Neural progenitor cell (in vitro differentiated cells): ENCODE measurements around the gene PES1. TPM values are rescaled to one million over a fixed set of nuclear protein-coding genes. Genes with fewer than 3 reads are reported as not detected.

ENCODE experiments used
- DNase-seq: peaks from one replicate; pipeline ENCODE4 v3.0.0-alpha.2; 2016; ENCODE audit warnings: low spot score
- H2AFZ ChIP-seq: fragments of 200-600 bp; sonication (generic); replicated peaks from 2 replicates; pipeline ENCODE4 v1.6.1; 2016; ENCODE audit warnings: antibody characterized with exemption
- H3F3A ChIP-seq: fragments of 200-600 bp; sonication (generic); 2 replicates; pipeline ENCODE4 v1.6.1; 2016; ENCODE audit warnings: antibody characterized with exemption, low read depth
- H3K27ac ChIP-seq: fragments of 200-600 bp; sonication (generic); 2 replicates; pipeline ENCODE4 v1.5.1; 2016; ENCODE audit warnings: mild to moderate bottlenecking
- H3K27me3 ChIP-seq: fragments of 200-600 bp; sonication (generic); 2 replicates; pipeline ENCODE4 v1.6.1; 2016; ENCODE audit warnings: mild to moderate bottlenecking, moderate library complexity
- H3K36me3 ChIP-seq: fragments of 200-600 bp; sonication (generic); 2 replicates; pipeline ENCODE4 v1.5.1; 2016
- H3K4me1 ChIP-seq: fragments of 200-600 bp; sonication (generic); 2 replicates; pipeline ENCODE4 v1.6.1; 2016; ENCODE audit warnings: mixed run types
- H3K4me2 ChIP-seq: fragments of 200-600 bp; sonication (generic); 2 replicates; pipeline ENCODE4 v1.6.1; 2016
- H3K4me3 ChIP-seq: fragments of 200-600 bp; sonication (generic); 2 replicates; pipeline ENCODE4 v1.5.1; 2016
- H3K79me2 ChIP-seq: fragments of 200-600 bp; sonication (generic); 2 replicates; pipeline ENCODE4 v1.6.1; 2016; ENCODE audit warnings: low read depth
- H3K9ac ChIP-seq: fragments of 200-600 bp; sonication (generic); 2 replicates; pipeline ENCODE4 v1.6.1; 2016
- H3K9me3 ChIP-seq: fragments of 200-600 bp; sonication (generic); 2 replicates; pipeline ENCODE4 v1.5.1; 2016; ENCODE audit warnings: low read depth
- H4K20me1 ChIP-seq: fragments of 200-600 bp; sonication (generic); 2 replicates; pipeline ENCODE4 v1.6.1; 2016; ENCODE audit warnings: low read depth
- H3K27ac Mint-ChIP-seq: 3 replicates; pipeline ENCODE4 v1.8.0; 2021; ENCODE audit warnings: mixed read lengths
- H3K27me3 Mint-ChIP-seq: 2 replicates; pipeline ENCODE4 v1.8.0; 2022; ENCODE audit warnings: low read depth, mild to moderate bottlenecking, inconsistent platforms, moderate library complexity, mixed read lengths; ENCODE audit not compliant: insufficient read depth
- H3K36me3 Mint-ChIP-seq: 3 replicates; pipeline ENCODE4 v1.8.0; 2021; ENCODE audit warnings: mixed read lengths
- H3K4me1 Mint-ChIP-seq: 3 replicates; pipeline ENCODE4 v1.8.0; 2021; ENCODE audit warnings: mixed read lengths
- H3K4me3 Mint-ChIP-seq: 3 replicates; pipeline ENCODE4 v1.8.0; 2021; ENCODE audit warnings: mild to moderate bottlenecking, moderate library complexity, mixed read lengths
- H3K9me3 Mint-ChIP-seq: 3 replicates; pipeline ENCODE4 v1.8.0; 2020; ENCODE audit warnings: mixed read lengths
- CTCF ChIP-seq: fragments of 200-600 bp; sonication (generic); IDR thresholded peaks from 2 replicates; pipeline ENCODE4 v1.5.1; 2017; ENCODE audit warnings: antibody characterized with exemption, mild to moderate bottlenecking
- EZH2 ChIP-seq: fragments of 200-600 bp; sonication (generic); IDR thresholded peaks from 2 replicates; pipeline ENCODE4 v1.6.1; 2017; ENCODE audit warnings: antibody characterized with exemption, mild to moderate bottlenecking, moderate library complexity
- EZH2phosphoT487 ChIP-seq: fragments of 200-600 bp; sonication (generic); IDR thresholded peaks from 2 replicates; pipeline ENCODE4 v1.6.1; 2017; ENCODE audit warnings: antibody characterized with exemption
- total RNA-seq: library from RNA; depleted of rRNA; stranded (reverse); fragments of >200 nt; gene quantifications from 2 replicates; pipeline ENCODE4 v1.2.3, GENCODE V29; 2015; ENCODE audit warnings: low replicate concordance

Gene PES1
- total RNA-seq, 1 donor from 2014 or later: 30.2 TPM

DNA sequence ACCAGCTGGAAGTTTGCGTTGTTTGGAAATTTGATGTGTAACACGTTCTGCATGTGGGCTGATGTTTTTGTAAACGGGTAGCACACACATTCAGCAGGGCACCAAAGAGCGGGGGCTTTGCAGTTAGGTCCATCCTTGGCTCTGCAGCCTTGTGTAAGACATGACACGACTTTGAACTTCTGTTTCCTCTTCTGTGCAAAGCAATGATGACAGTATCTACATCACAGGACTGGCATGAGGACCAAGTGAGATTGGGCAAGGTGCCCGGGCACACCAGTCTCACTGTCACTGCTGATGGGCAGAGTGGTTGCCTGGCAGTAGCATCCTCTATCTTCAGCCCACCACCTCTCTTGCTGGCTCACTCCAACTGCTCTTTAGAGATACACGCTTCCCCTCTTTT lies 18.6 kb upstream of the PES1 start:
- peaks cover 24% of the 10 kb centered on the region for H3K79me2 ChIP-seq
- H3K27me3 ChIP-seq: no peaks in the 10 kb centered on the region
- H4K20me1 ChIP-seq: no peaks in the 10 kb centered on the region
- no peak overlapping the region for H3K4me3 Mint-ChIP-seq
- no peak overlapping the region for H3K27ac Mint-ChIP-seq
- no peaks in the 10 kb centered on the region for H3K36me3 ChIP-seq
- peaks cover 46% of the 10 kb centered on the region for H3K4me1 Mint-ChIP-seq
- TF ChIP-seq EZH2phosphoT487 (no peak), EZH2 (no peak), CTCF (no peak)
- no peak overlapping the region for H3K27ac ChIP-seq
- peaks cover 30% of the 10 kb centered on the region for H3K4me1 ChIP-seq
- H3K27me3 Mint-ChIP-seq: peaks cover 13% of the 10 kb centered on the region
- H3K9me3 ChIP-seq: no peaks in the 10 kb centered on the region
- peaks cover 23% of the 10 kb centered on the region for H3F3A ChIP-seq
- no peak for DNase-seq
- H3K9me3 Mint-ChIP-seq: no peaks in the 10 kb centered on the region
- no peak overlapping the region for H3K4me3 ChIP-seq
- no peak overlapping the region for H3K9ac ChIP-seq
- peaks cover 15% of the 10 kb centered on the region for H3K36me3 Mint-ChIP-seq
- H2AFZ ChIP-seq: no peak overlapping the region
- H3K4me2 ChIP-seq: no peak overlapping the region

DNA sequence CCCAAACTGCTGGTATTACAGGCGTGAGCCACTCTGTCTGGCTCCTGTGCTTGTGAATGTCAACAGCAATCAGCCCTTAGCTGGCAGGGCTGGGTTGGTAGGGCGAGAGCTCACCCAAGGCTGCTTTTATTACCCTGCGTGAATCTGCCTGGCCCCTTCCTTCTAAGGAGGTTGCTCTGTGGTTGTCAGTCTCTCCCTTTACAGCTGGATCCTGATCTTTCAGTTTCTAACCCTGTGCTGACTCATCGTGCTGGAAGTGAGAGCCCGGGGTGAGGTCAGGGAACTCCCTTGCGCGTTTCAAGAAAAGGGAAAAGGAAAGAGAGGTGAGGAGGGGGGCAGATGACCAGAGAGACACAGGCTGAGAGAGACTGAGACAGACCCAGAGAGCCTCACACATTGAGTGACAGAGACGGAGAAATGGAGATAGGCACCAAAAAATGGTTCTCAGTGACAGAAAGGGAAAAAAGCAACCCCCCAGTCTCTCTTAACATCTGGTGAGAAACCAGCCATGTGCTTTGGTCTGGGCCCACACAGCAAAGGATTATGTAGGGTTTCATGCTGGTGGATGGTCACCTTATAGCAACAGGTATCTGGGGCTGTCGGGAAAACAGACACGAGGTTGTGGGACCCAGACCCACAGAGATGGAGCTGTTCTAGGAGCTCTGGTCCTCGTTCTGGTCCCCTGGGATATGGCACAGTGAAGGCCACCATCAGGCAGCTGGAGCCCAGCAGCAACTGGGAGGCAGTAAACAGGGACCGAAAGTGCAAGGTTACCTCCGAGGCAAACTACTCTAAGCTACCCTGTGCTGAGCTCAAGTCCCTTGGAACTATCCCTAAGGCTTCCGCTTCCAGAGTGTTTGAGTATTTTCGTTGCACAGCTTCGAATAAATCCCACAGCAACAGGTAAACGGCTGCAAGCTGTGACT lies 17.8 kb upstream of the PES1 start:
- peaks cover 10% of the 10 kb centered on the region for H3K36me3 Mint-ChIP-seq
- peak overlapping the region; percentile 77 for H3K27ac Mint-ChIP-seq
- no peaks in the 10 kb centered on the region for H3K36me3 ChIP-seq
- peak overlapping the region; percentile 91 for H3K4me2 ChIP-seq
- H3K79me2 ChIP-seq: peaks cover 24% of the 10 kb centered on the region
- H3K27me3 Mint-ChIP-seq: peaks cover 13% of the 10 kb centered on the region
- no peak overlapping the region for H3K27ac ChIP-seq
- H3K4me3 ChIP-seq: no peak overlapping the region
- H3K9me3 Mint-ChIP-seq: no peaks in the 10 kb centered on the region
- H2AFZ ChIP-seq: no peak overlapping the region
- no peaks in the 10 kb centered on the region for H3K27me3 ChIP-seq
- peaks cover 30% of the 10 kb centered on the region for H3K4me1 ChIP-seq
- H4K20me1 ChIP-seq: no peaks in the 10 kb centered on the region
- peaks cover 47% of the 10 kb centered on the region for H3K4me1 Mint-ChIP-seq
- H3K9ac ChIP-seq: no peak overlapping the region
- peaks cover 23% of the 10 kb centered on the region for H3F3A ChIP-seq
- DNase-seq: no peak
- no peak for TF ChIP-seq EZH2
- TF ChIP-seq CTCF: no peak
- TF ChIP-seq EZH2phosphoT487: no peak
- peak overlapping the region; percentile 54 for H3K4me3 Mint-ChIP-seq
- no peaks in the 10 kb centered on the region for H3K9me3 ChIP-seq

GRCh38 chr22:30607939-30608338 lies 16.2 kb upstream of the PES1 start:
- DNase-seq: no peak

More at GRCh38 chr22:30607939-30608338, 16.2 kb upstream of the PES1 start:
- Histone ChIP-seq H3K79me2 (peaks cover 24% of the 10 kb centered on the region), H4K20me1 (no peaks in the 10 kb centered on the region), H3K9me3 (no peaks in the 10 kb centered on the region), H3F3A (peaks cover 23% of the 10 kb centered on the region), H2AFZ (no peak overlapping the region), H3K4me1 (peaks cover 30% of the 10 kb centered on the region), H3K9ac (no peak overlapping the region), H3K4me3 (peak overlapping the region; percentile 58), H3K4me2 (peak overlapping the region; percentile 91), H3K36me3 (no peaks in the 10 kb centered on the region), H3K27ac (no peak overlapping the region), H3K27me3 (no peaks in the 10 kb centered on the region)
- Mint-ChIP-seq H3K27me3 (peaks cover 15% of the 10 kb centered on the region), H3K36me3 (peaks cover 6% of the 10 kb centered on the region), H3K4me3 (peak overlapping the region; percentile 91), H3K9me3 (no peaks in the 10 kb centered on the region), H3K4me1 (peaks cover 53% of the 10 kb centered on the region), H3K27ac (peak overlapping the region; percentile 97)
- TF ChIP-seq CTCF: no peak
- TF ChIP-seq EZH2: no peak
- no peak for TF ChIP-seq EZH2phosphoT487
